ENCODE data around the gene OR2A5. TPM values are rescaled to one million over a fixed set of nuclear protein-coding genes. Genes with fewer than 3 reads are reported as not detected.

The OR2A5 gene
- total and polyA plus RNA-seq, 9 of the 15 experiments (the other 6 are each of a cell fraction or from before 2014, with no cell fraction given) = not detected

GRCh38 chr7:144019457-144019856 is 29.3 kb upstream of the OR2A5 start (continued):
- TF ChIP-seq MLX (CRISPR knock-in tag; conservative IDR thresholded peaks at IDR 0.05) = no peak
- no peak for TF ChIP-seq POLR2B (IDR thresholded peaks at IDR 0.05; ENCODE audit: low read depth, partially characterized antibody)
- TF ChIP-seq CCAR2 (IDR thresholded peaks at IDR 0.05; ENCODE audit: low read depth, low read length) = no peak
- no peak for TF ChIP-seq HOMEZ (CRISPR knock-in tag; IDR thresholded peaks at IDR 0.05)
- no peak for TF ChIP-seq KLF1 (tag; IDR thresholded peaks at IDR 0.05)
- no peak for TF ChIP-seq PREB (CRISPR knock-in tag; IDR thresholded peaks at IDR 0.05)
- no peak for TF ChIP-seq SAFB2 (IDR thresholded peaks at IDR 0.05; ENCODE audit: borderline replicate concordance, low read depth, low read length, severe bottlenecking)
- TF ChIP-seq POLR3A (IDR thresholded peaks at IDR 0.05; ENCODE audit: borderline replicate concordance, extremely low read depth, insufficient read depth, insufficient read length) = no peak
- TF ChIP-seq ATF3 (IDR thresholded peaks at IDR 0.05) = peak; percentile 63
- no peak for TF ChIP-seq ATF3 (CRISPR knock-in tag; conservative IDR thresholded peaks at IDR 0.05)
- TF ChIP-seq MEIS2 (IDR thresholded peaks at IDR 0.05; ENCODE audit: partially characterized antibody) = peak; percentile 47
- 0 out of 2 replicates have a peak, but pooled peaks have one; percentile 26 for TF ChIP-seq CBFA2T3 (IDR thresholded peaks at IDR 0.05)
- TF ChIP-seq CBX5 (IDR thresholded peaks at IDR 0.05; ENCODE audit: borderline replicate concordance, low read depth) = no peak
- no peak for TF ChIP-seq NFRKB (IDR thresholded peaks at IDR 0.05; ENCODE audit: low read depth)
- TF ChIP-seq ZNF655 (CRISPR knock-in tag; IDR thresholded peaks at IDR 0.05) = no peak
- no peak for TF ChIP-seq SMARCB1 (IDR thresholded peaks at IDR 0.05; ENCODE audit: insufficient read length, low read depth)
- TF ChIP-seq CREM (IDR thresholded peaks at IDR 0.05; ENCODE audit: low read depth) = no peak
- no peak for TF ChIP-seq TSC22D4 (tag; IDR thresholded peaks at IDR 0.05)
- peak; percentile 50; the same call in 1 of the 2 replicates for TF ChIP-seq CEBPG (CRISPR knock-in tag; IDR thresholded peaks at IDR 0.05)
- peak in 1 of 2 experiments; percentile 67; a peak in 2 of 4 replicates for TF ChIP-seq CEBPG (tag; conservative IDR thresholded peaks at IDR 0.05 in 1 of 2, IDR thresholded peaks at IDR 0.05 in 1 of 2)
- no peak for TF ChIP-seq ETV1 (tag; conservative IDR thresholded peaks at IDR 0.05; ENCODE audit: low read depth)
- TF ChIP-seq SOX6 (IDR thresholded peaks at IDR 0.05) = 0 out of 2 replicates have a peak, but pooled peaks have one; percentile 23
- no peak for TF ChIP-seq PHB (CRISPR knock-in tag; IDR thresholded peaks at IDR 0.05)
- TF ChIP-seq ZSCAN29 (IDR thresholded peaks at IDR 0.05) = no peak
- TF ChIP-seq EGR1 (conservative IDR thresholded peaks at IDR 0.05) = 0 out of 2 replicates have a peak, but pooled peaks have one; percentile 27
- no peak for TF ChIP-seq RBM25 (IDR thresholded peaks at IDR 0.05; ENCODE audit: low read depth, low read length, severe bottlenecking)

Measured in K562 (cell line).